Activated CD4-positive, alpha-beta T cell treated with anti-CD3 and anti-CD28 coated beads for 48 hours (primary cell): Measurements from ENCODE around the gene NINL.
"Not testable (repeated sequence)": the region's sequence is repeated elsewhere in the genome, so short reads cannot be mapped to it uniquely, and the experiment has no call there.

Source experiments
- DNase-seq: peaks from one replicate; pipeline ENCODE4 v3.0.0-alpha.2; 2020

Gene NINL

GRCh38 chr20:25584905-25585704, at the start of gene NINL:
NINL (minus strand) TSS chr20:25585531; CDS start chr20:25526587, 58,944 bp downstream.
- DNase-seq = peak; percentile 58

GRCh38 chr20:25632940-25633790, 47.8 kb upstream of the NINL start:
- no peak for DNase-seq

DNA sequence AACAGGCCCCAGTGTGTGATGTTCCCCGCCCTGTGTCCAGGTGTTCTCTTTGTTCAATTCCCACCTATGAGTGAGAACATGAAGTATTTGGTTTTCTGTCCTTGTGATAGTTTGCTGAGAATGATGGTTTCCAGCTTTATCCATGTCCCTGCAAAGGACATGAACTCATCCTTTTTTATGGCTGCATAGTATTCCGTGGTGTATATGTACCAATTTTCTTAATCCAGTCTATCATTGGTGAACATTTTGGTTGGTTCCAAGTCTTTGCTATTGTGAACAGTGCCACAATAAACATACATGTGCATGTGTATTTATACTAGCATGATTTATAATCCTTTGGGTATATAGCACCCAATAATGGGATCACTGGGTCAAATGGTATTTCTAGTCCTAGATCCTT, 45.3 kb upstream of the NINL start:
- DNase-seq = not testable (repeated sequence)

- no peak for DNase-seq
These were observed 44.6 kb upstream of the NINL start for GRCh38 chr20:25629816-25630499.

GRCh38 chr20:25626779-25627178, 41.4 kb upstream of the NINL start:
- DNase-seq = no peak

DNA sequence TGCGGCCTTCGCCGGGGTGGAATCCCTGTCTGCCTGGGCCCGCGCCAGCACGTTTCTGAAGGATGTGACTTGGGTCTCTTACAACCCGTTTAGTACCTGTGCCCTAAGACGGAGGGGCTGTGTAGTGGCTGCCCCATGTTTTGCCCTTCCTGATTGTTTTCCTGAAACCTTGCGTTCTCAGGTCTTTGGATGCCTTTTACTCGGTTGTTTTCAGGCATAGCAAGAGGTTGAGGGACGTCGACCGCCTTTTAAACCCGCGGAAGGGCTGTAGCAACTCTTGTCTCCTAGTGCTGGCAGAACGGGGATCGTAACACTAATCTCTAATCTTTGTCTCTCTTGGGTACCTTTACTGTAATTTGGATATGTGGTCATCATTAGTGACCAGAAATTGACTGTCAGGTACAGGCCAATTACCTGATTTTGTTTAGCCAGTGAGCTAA, 39.2 kb upstream of the NINL start:
- no peak for DNase-seq

GRCh38 chr20:25623736-25624499, 38.6 kb upstream of the NINL start, which contains the start of gene NANP:
NANP (minus strand) TSS chr20:25624014; CDS start chr20:25623948, 66 bp downstream.
- DNase-seq = peak; percentile 94

GRCh38 chr20:25623225-25623735, 37.9 kb upstream of the NINL start:
- DNase-seq = peak; percentile 53

GRCh38 chr20:25622450-25623224, 37.3 kb upstream of the NINL start:
- DNase-seq = no peak

GRCh38 chr20:25622049-25622448, 36.7 kb upstream of the NINL start:
- DNase-seq = no peak

- no peak for DNase-seq
These were observed 34.2 kb upstream of the NINL start for GRCh38 chr20:25619514-25619913.

DNA sequence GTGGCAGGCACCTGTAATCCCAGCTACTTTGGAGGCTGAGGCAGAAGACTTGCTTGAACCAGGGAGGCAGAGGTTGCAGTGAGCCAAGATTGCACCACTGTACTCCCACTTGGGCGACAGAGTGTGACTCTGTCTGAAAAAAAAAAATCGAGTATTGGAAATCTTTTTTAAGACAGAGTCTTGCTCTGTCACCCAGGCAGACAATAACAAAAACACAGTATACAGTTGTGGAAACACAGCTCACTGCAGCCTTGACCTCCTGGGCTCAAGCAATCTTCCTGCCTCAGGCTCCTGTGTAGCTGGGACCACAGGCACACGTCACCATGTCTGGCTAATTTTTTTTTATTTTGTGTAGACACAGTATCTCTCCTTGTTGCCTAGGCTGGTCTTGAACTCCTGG, 23.4 kb upstream of the NINL start:
- no peak for DNase-seq

GRCh38 chr20:25606094-25606695, 20.9 kb upstream of the NINL start:
- no peak for DNase-seq

- no peak for DNase-seq
These were observed 19.8 kb upstream of the NINL start for GRCh38 chr20:25605148-25605547.

DNA sequence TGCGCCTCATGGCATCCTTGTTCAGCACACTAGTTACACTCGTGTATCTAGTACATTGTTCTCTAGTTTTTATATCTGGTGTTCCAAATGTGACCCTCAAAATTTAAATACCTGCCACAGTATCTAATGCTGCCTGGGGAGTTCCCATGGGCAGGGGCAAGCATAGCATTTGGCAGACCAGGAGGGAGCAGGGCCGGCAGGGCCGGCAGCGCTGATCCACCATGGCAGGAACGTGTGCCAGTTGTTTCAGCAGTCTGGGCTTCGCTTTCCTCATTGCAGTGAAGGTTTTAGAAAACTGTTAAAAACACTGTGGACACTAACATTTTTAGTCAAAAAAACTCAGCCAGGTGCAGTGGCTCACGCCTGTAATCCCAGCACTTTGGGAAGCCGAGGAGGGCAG, 19.3 kb upstream of the NINL start:
- no peak for DNase-seq

GRCh38 chr20:25602914-25603309, 17.6 kb upstream of the NINL start:
- peak; percentile 32 for DNase-seq

DNA sequence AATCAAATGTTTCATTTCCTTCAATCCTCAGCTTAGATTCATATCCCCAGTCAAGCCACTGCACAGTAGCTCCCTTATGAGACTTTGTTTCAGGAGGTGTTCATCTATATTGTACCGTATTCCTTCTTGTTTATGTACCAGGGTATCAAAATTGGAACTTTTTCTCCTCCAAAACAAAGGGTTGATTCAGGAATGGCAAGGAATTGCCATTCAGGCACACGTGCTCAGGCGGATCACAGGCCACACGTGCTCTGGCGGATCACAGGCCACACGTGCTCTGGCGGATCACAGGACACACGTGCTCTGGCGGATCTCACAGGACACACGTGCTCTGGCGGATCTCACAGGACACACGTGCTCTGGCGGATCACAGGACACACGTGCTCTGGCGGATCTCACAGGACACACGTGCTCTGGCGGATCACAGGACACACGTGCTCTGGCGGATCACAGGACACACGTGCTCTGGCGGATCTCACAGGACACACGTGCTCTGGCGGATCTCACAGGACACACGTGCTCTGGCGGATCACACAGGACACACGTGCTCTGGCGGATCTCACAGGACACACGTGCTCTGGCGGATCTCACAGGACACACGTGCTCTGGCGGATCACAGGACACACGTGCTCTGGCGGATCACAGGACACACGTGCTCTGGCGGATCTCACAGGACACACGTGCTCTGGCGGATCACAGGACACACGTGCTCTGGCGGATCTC, 17.0 kb upstream of the NINL start:
- not testable (repeated sequence) for DNase-seq

DNA sequence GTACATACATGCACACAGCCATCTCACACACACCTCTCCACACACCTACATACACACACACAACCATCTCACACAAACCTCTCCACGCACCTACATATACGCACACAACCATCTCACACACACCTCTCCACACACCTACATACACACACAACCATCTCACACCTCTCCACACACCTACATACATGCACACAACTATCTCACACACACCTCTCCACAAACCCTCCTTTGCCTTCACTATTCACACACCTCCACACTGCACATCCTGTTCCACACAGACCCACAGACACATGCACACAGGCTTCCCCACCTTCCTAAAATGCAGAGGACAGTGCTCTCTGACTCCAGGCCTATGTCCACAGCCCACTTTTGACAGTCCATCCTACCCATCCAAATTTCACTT, 16.3 kb upstream of the NINL start:
- DNase-seq = no peak

DNA sequence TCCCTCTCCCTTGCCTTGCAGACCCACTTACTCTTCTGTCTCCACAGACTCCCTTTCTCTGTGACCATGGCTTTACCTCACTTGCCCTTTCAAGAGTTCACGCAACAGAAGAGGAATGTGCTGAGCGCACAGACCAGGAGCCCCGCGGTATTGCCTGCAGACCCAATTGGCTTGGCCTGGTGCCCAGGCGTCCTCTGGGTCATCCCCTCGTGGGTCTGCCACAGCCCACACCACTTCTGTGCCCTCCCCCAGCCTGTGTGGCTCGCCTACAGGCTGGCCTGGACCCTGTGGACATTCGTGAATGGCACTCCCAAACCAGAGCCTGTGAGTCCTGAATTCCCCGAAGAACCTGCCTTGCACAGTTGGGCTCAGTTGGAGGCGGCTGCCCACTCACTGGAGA, 15.3 kb upstream of the NINL start:
- DNase-seq = no peak

DNA sequence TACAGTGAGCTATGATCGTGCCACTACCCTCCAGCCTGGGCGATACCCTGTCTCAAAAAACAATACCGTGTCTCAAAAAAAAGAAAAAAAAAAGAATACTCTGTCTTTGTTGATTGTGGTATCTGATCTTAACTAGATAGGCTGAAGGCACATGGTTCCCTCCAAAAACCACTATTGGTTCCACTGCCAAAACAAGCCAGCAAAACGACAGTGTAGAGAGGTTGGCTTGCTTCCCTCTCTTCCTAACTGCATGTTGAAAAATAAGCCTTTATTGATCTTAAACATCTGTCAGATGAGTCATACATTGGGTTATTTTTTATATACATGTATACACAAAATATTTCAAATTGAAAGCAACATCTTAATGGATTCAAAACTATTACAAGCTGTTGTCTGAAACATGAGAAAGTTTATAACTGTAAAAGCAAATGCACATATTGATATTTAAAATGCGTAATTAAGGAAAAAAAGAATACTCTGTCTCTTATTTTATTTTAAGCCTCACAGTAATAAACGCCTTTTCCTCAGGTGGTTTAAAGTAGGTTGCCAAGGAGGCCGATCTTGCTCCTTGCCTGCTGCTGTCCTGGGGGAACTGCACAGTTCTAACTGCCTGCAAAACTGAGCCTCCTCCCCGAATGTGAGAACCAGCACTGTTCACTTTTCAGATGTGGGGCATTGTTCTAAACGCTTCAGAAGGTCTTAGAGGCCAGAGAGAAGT, 7.0 kb upstream of the NINL start:
- no peak for DNase-seq
